GM04504 (cell line): Measurements from ENCODE around the gene ARL2BP.
"Not testable (repeated sequence)": the region's sequence is repeated elsewhere in the genome, so short reads cannot be mapped to it uniquely, and the experiment has no call there.

ENCODE experiments used
- DNase-seq: peaks from one replicate; pipeline ENCODE4 v3.0.0-alpha.2; 2012; ENCODE audit warnings: low read depth

The ARL2BP gene

DNA sequence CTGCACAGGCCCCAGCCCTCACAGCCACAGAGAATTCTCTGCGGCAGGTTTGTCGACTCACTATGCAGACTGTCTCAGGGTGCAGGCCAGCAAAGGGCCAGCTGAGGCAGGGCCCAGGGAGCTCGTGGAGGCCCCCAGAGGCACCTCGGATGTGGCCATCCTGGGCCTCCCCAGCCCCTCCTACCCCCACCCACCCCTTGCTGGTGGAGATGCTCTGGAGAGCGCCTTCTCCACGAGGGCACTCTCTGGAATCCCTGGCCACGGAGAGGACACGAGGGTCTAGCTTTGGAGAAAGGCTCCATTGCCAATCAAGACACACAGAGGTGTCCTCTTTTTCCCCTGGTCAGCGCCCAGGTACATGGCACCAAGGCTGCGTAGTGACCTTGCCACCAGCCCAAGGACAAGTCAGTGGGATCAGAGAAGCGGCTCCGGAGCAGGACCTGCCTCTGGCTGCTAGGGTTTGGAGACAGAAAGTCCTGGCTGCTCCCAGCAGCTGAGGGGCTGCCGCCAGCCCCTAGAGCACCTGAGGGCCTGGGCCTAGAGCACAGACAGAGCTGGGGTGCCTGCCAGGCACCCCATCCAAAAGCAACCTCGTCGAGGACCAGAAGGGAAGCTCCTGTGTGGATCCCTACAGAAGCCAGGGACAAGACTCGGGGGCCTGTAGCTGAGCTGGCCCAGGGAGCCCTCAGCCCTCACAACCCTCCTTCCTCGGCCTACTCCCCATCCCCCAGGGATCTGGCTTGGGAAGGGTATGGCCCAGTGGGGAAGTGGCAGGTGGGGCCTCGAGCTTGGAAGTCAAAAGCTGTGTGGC, 18.7 kb downstream of the ARL2BP start:
- DNase-seq = no peak

DNA sequence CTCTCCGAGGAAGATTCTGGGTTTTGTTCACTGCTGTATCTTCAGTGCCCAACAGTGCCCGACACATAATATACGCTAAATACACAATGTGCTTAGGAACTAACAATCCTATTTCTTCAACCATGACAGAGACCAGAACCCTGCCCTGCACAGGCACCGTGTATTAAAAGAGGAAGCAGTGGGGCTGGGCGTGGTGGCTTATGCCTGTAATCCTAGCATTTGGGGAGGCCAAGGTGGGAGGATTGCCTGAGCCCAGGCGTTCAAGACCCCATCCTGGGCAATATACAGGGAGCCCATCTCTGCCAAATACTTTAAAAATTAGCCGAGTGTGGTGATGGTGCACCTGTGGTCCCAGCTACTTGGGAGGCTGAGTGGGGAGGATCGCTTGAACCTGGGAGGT, 19.3 kb downstream of the ARL2BP start:
- no peak for DNase-seq

DNA sequence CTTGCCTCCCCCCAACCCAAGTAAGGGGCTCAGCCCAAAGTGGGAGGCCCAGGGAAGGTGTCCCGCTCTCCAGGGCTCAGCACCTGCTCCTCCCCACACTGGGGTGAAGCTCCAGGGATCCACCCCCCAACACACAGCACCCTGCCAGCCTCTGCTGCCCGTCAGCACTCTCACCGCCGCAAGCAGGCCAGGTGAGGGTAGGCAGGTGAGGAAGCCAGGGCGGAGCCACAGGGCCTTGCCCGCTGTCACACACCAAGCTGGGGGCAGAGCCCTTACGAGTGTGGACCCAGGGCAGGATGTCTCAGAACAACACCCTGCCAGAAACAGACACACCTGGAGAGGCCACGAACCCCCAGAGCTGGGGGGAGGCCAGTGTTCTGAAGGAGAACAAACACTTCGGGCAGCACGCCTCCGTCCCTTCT, 19.9 kb downstream of the ARL2BP start:
- DNase-seq = no peak

DNA sequence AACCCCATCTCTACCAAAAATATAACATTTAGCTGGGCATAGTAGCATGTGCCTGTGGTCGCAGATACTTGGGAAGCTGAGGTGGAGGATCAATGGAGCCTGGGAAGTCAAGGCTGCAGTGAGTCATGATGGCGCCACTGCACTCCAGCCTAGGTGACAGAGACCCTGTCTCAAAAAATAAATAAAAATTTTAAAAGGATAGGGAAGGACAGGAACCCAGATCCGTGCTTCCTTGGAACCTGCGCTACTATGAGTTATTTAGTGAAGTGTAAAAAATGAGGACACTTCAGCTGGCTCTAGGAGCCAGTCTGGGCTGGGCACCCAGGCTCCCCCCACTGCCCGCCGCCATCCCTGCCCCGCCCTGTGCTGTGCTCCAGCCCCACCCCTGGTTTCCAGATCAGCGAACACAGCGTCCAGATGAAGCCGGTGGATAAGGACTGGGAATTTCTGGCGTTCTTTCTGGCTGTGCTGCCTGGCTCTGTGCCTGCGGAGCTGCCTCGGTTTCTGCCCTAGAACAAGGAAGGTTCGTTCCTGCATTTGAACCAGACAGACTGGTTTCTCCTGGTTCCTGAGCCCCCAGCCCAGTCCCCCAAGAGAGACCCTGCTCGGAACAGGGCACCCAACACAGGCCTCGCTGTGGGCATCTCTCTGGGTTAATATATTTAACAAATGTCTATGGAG, 20.9 kb downstream of the ARL2BP start:
- no peak for DNase-seq

DNA sequence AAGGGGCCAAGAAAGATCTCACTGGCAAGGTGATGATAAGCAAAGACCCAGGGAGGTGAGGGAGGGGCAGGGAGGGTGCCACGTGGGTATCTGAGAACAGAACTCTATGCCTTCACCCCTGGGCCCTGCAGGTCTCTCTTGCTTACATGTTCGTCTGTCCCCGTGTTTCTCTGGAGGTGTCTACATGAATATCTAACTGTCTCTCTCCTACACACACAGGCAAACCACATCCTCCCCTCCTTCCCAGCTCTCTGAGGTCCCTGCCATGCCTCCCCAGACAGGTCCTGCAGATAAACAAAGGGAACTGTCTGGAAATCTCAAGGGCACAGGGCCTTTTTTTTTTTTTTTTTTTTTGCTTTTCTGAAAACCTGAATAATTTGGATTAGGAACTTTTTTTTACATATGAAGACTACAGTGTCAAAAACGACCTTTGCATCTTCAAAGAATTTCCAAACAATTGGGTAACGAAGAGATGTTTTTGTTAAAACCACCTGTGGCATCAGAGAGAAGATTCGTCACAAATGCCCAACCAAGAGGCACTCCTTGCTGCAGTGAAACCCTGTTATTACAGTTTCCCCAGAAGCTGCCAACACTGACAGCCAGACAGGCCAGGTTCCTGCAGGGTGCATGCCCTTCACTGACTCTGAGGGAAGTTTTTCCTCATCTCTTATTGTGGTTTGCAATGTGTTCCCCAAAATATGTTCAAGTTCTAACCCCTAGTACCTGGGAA, 21.6 kb downstream of the ARL2BP start:
- no peak for DNase-seq

DNA sequence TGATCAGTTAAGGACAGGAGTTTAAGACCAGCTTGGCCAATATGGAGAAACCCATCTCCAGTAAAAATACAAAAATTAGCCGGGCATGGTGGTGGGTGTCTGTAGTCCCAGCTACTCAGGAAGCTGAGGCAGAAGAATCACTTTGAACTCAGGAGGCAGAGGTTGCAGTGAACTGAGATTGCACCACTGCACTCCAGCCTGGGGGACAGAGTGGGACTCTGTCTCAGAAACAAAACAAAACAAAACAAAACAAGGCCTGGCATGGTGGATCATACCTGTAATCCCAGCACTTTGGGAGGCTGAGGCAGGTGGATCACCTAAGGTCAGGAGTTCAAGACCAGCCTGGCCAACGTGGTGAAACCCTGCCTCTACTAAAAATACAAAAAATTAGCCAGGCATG, 22.3 kb downstream of the ARL2BP start:
- not testable (repeated sequence) for DNase-seq

DNA sequence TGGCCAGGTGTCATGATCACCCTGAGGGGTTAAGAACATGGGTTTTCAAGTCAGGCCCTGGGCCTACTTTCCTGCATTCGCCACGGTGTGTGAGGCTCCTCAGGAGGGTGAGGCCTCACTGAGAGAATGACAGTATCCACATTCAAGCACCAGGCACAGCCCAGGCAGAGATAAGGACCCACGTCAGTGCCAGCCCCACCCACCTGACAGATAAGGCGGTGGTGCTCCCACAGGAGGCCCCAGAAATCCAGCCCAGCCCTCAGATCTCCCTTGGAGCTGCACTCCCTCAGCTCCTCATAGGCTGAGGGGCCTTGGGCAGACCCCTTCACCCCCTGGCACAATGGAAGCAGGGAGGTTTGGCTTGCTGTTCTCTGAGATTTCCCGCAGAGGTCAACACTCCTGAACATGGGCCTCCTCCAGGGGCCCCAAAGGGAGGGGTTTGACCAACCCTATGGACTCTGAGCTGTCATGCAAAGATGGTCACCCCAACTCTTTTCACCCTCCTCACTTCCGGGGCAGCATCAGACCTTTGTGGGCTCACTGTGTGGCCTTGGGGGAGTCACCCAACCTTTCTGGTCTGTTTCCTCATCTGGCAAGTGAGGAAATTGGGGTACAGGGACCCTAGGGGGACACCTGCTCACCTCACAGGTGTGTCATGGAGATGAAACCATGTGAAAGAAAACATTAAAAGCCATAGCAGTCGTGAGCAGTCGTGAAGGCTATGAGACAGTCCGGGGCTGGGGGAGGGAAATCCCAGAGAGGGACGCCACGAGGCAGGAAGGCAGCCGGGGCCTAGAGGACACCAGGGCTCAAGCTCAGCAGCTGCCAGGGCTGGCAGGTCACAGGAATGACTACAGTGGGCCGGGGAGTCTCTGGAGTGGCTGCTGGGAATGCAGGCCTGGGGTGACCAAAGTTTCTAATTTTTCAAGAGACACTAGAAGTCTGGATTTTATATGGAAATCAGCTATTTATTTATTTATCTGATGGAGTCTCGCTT, 24.0 kb downstream of the ARL2BP start:
- no peak for DNase-seq

DNA sequence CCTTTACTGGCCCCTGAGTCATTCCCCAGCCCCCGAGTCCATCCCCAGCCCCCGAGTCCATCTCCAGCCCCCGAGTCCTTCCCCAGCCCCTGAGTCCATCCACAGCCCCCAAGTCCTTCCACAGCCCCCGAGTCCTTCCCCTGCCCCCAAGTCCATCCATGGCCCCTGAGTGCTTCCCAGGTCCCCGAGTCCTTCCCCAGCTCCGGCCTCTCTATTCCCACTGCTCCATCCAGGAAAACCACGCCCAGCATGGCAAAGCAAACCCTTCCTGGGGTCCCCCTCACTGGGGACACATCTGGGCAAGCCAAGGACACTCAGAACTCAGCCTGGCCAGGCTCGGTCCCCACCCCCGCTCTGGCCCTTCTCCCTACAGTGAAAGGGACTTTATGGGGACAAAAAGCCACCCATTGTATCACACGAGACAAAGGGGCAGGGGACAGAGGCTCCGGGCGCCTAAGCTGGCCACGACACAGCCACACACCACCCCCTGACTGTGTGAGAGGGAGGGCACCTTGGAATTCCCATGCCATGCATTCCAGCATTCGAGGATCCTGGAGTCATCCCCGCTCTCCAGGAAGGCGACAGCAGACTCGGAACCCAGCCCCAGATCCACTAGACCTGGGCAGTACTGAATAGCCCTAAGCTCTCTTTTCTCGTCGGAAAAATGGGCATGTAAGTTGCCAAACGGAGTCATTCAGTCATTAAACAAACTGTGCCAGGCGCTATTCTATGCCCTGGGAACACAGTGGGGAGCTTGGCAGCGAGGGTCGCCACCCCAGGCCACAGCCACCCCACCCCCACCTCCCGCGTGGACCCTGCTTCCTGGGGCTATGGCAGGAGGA, 25.4 kb downstream of the ARL2BP start:
- no peak for DNase-seq

DNA sequence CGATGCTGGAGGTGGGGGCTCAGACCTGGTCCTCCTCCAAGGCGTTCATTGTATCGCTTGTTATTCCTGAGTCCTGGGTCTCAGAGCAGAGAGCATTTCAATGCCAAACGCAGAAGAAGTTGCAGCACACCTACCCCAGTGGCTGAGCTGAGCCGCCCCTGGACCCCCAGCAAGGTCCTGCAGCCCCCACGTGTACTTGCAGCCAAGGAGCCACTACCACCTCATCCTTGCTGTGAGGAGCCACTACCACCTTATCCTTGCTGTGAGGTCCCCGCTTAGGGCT, 25.9 kb downstream of the ARL2BP start:
- no peak for DNase-seq

DNA sequence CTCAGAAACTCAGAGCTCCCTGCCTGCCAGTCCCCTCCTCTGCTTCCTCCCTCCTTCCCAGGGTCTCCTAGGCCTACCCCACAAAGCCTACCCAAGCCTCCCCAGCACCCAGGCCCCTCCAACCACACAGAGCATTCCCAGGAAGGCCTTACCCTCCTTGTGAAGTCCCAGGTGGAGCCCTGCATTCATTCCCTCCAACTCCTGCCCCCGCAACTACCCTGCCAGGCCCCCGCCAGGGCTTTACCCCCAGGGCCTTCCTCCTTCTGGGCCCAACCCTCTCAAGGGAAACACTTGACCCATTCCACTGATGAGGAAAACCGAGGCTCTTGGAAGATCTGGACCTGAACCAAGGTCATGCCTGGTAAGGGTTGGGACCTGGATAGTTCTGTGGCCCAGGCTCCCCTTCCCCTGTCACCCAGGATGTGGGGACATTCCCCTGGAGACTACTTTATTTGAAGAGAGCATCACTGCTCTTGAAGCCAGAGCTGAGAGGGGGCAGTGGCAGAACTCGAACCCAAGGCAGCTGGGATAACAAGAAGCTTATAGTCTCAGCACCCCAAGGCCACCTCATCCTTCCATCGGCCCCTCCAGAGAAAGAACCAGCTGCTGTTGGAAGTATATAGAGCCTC, 26.9 kb downstream of the ARL2BP start:
- DNase-seq = no peak

DNA sequence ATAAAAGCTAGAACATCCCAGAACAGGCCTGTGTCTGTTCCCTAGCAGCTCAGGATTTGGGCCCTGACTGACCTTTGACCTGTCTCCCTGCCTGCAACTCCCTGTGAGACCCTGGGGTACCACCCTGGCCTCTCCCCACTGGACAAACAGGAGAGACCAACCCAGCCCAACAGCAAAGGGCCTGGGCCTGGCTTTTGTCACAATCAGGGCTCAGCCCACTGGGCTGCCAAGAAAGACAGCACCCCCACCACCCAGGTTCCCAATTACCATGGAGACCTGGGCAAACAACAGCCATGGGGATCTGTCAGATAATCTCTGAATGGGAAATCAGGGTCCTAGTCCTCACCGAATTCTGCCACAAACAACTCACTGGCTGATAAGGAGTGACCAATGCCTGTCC, 28.3 kb downstream of the ARL2BP start:
- no peak for DNase-seq

DNA sequence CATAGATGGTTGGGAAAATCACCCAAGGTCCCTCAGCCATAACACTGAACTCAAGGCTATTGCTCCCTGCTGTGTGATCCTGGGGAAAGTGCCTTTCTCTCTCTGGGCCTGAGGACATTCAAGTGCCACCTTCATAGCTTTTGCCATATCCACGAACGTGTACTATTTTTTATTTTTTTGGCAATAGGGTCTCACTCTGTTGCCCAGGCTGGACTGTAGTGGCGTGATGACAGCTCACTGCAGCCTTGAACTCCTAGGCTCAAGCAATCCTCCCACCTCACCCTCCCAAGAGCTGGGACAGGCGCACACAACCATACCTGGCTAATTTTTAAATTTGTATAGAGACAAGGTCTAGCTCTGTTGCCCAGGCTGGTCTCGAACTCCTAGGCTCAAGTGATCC, 28.8 kb downstream of the ARL2BP start:
- no peak for DNase-seq

DNA sequence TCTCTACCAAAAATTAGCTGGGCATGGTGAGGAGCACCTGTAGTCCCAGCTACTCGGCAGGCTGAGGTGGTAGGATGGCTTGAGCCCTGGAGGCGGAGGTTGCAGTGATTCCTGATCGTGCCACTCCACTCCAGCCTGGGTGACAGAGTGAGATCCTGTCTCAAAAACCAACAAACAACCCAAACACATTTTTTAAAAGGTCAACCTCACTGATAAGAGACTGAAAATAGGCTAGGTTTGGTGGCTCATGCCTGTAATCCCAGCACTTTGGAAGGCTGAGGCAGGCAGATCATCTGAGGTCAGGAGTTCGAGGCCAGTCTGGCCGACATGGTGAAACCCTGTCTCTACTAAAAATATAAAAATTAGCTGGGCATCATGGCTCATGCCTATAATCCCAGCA, 30.9 kb downstream of the ARL2BP start:
- not testable (repeated sequence) for DNase-seq

DNA sequence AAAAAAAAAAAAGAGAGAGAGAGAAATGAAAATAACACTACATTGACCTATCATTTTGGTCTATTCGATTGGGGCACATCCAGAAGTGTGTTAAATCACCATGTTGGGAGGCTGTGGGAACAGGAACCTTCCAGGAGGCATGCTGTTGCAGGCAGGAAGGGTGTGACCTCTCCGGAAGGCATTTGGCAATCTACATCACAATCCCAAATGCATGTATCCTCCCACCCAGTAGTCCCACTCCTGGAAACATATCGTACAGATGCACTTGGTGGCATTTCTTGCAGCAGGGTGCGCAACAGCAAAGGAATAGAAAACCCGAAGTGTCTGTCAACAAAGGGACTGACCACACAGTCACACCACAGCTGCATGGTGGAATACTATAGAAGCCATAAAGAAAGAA, 31.5 kb downstream of the ARL2BP start:
- no peak for DNase-seq

DNA sequence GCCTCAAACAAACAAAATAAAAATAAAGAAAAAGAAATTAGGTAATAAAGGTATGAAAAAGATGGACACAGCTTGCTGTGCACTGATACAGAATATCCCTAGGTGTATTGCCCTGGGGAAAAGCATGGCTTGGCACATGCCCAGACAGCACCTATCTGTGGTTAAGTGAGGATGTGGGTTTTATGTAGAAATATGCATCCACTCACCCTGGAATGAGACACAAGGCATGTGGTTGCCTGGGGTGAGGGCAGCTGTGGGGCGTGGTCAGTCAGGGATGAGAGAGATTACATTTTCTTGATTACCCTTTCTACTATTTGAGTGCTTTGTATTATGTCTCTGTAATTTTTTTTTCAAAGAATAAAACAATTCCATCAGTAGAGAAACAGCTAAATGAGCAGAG, 32.5 kb downstream of the ARL2BP start:
- DNase-seq = peak; percentile 24

DNA sequence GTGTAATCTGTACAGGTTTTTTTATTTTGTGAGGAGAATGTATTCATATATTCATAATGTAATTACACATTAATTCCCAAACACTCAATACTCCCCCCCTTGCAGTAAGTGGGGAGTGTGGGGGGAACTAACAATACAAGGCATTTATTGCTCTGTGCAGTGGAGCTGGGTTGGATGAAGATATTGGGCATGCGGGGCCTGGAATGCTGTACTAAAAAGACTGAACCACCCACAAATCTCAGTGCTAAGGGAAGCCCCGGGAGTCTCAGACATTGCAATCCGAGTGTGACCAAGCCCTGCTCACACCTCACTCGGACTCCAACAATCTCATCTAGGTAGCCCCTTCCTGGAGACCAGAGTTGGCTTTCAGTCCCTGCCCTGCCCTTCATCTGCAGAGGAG, 33.4 kb downstream of the ARL2BP start:
- no peak for DNase-seq

DNA sequence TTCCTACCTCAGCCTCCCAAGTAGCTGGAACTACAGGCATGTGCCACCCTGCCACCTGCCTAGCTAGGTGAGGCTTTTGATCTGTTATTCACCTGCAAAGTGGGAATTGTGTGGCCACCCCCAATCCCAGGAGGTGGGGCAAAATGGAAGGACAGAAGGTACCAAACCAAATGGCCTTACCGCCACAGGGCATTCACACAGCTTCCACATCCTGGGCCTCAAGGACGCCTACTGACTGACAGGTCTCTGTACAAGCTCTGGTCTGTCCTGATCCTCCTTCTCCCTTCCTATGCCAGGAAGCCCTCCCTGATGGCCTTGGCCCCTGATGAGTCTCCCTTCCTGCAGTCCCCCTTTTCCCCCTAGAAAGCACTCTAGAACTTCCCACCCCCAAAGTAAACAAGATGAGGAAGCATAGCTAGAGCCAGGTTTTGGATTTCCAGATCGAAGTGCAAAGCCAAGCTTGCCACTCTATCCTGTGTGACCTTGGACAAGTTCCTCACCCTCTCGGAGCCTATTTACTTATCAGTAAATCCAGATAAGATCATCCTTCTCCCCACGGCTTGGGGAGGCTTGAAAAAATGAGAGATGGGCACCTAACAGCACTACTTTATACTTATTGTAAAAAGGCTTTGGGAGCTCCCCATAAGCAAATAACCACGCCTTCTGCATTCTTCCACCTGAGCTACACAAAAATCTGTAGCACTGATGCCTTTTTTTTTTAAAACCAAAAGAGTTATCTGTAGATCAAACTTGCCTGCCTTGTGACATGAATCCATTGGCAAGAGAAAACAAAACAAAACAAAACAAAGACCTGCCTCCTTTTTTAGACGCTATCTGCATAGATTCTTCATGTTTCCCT, 35.0 kb downstream of the ARL2BP start:
- DNase-seq = no peak

DNA sequence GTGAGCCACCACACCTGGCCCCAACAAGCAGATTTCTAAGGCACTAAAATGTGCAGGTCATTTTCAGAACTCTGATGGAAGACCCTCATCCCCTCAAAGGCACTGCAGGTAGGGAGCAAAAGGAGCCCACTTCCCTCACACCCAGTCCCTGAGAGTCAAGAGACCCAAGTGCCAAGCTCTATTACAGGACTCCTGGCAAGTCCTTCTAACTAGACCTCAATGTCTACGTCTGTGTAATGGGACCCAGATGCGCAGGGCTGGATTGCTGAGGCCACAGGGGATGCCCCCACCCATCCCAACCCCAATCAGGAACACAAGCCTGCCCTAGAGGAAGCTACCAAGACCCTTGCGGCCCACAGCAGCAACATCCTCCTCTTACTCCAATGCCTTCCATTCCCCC, 36.7 kb downstream of the ARL2BP start:
- DNase-seq = no peak

DNA sequence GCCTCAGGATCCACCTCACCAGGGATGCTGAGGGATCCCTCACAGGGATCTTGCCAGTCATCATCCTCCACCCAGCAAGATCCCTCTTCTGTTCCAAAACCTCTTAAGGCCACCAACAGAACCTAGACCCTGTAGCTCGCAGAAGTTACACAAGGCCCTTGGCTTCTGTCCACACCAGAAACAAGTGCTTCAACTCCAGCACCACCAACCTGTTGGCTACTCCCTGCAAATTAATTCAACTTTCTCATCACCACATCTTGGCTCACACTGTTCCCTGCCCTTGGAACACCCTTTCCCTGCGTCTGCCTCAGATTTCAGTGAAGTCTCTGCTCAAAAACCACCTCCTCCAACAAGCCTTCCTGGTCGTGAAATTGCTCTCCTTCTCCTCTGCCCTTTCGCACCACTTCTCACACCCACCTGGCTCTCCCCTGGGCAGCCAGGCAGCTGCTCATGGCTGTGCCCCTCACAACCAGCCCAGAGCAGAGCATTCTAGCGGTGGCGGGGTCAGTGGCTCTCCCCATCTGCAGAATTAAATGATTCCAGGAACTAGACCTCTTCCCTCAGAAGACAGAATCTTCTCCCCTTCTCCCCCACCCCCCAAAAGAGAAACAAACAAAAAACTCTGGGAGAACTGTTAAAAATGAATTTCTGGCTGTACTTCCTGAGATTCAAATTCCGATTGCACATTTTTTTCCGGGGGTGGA, 37.6 kb downstream of the ARL2BP start:
- no peak for DNase-seq
